ENCODE measurements around the gene METTL16.

DNA sequence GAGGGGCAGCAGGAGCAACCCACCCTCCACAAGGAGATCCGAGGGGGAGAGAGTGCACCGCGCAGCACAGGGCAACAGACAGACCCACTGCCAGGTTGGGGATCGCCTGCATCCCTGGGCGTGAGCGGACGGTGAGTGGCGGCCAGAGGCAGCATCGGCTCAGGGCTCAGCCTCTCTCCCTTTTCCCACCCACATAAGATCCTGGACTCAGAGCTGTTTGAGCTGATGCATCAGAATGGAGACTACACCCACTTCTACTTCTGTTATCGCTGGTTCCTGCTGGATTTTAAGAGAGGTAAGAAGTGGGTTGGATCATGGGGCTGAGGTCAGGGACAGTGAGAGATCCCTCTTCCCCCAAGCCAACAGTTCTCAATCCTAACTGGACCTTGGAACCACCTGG, 134.0 kb downstream of the METTL16 start:
- TF ChIP-seq CTCF (IDR thresholded peaks at IDR 0.05 in 8 of 11, conservative IDR thresholded peaks at IDR 0.05 in 3 of 11) (no peak), POLR2A (IDR thresholded peaks at IDR 0.05) (no peak)
